GM19395 (cell line): ENCODE measurements around the gene NDUFS6.
"Not testable (repeated sequence)": the region's sequence is repeated elsewhere in the genome, so short reads cannot be mapped to it uniquely, and the experiment has no call there.

Experiments
- ATAC-seq: cut with Tn5 transposase; IDR thresholded peaks from one replicate; pipeline ENCODE4 v1.9.1; 2021; ENCODE audit warnings: mild to moderate bottlenecking, moderate library complexity; ENCODE audit not compliant: unreplicated experiment

NDUFS6 gene

DNA sequence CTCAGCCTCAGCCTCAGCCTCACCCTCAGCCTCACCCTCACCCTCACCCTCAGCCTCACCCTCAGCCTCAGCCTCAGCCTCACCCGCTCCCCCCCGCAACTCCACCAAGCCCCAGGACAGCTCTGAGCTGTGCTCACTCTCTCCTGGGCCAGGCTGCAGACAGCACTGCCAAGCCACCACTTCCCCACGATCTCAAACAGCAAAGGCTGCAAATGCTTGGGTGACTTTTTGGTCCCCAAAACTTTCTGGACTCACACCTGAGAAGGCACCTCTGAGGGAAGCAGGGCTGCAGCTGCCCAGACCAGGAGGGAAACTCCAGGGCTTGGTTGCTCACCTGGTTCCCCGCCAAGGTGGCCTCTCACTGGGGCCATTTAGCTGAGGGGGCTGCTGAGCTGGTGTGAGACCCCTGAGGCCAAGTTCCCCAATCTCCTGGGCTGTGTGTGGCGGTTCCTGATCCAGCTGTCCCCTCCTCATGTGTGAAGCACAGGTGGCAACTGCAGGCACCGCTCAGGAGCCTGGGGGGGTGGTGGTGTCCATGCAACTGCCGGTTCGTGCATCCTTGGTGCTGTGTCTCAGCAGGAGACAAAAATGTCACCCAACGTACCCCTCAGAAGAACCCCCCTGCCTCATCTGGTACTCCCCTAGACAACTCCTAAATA, 19.4 kb upstream of the NDUFS6 start:
- no peak for ATAC-seq

GRCh38 chr5:1782385-1783215, 18.6 kb upstream of the NDUFS6 start:
- ATAC-seq: no peak

GRCh38 chr5:1783216-1783554, 18.0 kb upstream of the NDUFS6 start:
- peak; percentile 86 for ATAC-seq

DNA sequence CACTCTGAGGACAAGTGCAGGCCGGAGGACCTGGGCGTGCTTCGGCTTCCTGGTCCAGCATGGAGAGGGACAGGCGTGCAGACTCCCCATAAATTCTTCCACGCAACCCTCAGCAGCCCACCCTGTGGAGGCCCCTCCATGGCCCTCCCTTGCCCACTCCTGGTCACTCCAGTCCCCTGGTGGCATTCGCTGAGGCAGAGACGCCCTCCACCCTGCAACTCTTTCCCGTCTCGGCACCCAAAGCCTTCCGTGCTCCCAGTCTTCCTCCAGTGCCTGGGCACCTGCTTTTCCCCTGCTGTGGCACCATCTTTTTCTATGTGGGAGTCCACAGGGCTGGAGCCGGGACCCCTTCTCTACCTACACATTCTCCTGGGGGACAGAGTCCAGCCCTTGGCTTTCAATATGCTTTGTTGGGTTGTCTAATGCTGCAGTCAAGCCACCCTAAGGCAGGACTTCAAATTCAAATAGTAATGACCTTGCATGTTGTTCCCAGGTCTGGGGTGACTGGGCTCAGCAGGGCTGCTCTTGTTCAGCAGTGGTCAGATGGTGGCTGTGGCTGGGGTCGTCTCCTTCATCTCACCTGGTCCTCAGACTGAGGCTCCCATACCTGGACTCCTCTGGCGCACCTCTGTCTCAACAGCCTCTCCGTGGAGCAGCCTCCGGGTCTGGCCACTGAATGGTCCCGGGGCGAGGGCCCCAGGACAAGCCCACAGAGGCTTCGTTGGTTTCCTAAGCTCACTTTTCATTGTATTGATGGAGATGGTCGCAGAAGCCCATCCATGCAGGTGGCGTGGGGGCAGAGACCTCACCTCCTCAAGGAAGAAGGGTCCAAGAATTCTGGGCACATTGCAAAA, 16.8 kb upstream of the NDUFS6 start:
- ATAC-seq: no peak

DNA sequence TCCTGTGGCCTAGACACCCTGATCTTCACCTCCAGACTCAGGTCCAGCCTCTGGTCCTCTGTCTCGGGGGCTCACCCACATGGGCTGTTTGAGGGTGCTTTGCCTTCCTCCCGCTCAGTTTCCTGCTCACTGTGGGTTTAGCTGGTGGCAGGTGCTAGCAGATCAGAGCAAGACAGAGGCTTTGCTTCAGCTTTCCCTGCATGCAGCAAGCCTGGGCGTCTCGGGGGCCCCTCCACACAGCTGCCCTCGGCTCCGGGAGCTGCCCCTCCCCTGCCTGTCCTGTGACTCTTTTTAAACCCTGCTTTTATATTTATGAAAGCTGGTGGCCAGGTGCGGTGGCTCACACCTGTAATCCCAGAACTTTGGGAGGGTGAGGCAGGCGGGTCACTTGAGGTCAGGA, 16.1 kb upstream of the NDUFS6 start:
- no peak for ATAC-seq

DNA sequence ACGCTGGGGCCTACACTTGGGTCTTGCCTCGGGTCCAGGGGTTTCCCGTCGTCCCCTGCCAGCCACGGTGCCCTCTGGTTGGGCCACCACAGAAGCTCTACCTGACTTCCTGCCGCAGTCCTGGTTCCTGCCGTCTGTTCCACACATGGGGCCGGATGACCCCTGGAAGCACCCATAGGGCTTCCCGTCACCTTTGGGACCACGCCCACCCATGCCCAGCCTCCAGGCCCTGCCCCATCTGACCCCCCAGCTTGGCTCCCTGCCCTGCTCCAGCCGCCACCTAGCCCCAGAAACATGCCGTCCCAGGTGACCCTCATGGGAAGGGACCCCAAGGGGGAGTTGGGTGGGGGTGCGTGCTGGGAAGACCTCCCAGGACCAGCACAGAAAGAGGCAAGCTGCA, 15.2 kb upstream of the NDUFS6 start:
- ATAC-seq: no peak

- ATAC-seq: no peak
Observed at GRCh38 chr5:1786621-1787471, 14.4 kb upstream of the NDUFS6 start.

- no peak for ATAC-seq
Observed at GRCh38 chr5:1787472-1788047, 13.6 kb upstream of the NDUFS6 start.

GRCh38 chr5:1788200-1788599, 13.0 kb upstream of the NDUFS6 start:
- ATAC-seq: no peak

DNA sequence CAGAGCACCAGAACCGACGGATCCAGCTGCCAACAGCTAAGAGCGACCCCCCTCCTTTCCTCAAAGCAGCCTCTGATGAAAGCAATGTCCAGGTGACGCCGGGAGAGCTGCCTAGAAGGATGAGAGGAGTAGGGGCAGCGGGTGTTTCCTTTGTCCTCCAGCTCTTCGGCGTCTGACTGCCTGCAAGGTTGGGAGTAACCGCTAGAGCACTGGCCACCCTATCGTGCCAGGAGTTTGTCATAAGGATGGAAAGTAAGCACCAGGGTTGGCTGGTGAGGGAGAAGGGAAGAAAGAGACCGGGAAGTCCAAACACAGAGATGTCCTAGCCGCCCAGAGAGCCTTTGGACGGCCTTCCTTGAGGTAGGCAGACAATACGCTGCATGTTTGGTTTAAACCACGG, 12.4 kb upstream of the NDUFS6 start:
- ATAC-seq: no peak

GRCh38 chr5:1789438-1789833, 11.8 kb upstream of the NDUFS6 start:
- ATAC-seq: not testable (repeated sequence)

GRCh38 chr5:1789834-1790471, 11.3 kb upstream of the NDUFS6 start:
- ATAC-seq: no peak

DNA sequence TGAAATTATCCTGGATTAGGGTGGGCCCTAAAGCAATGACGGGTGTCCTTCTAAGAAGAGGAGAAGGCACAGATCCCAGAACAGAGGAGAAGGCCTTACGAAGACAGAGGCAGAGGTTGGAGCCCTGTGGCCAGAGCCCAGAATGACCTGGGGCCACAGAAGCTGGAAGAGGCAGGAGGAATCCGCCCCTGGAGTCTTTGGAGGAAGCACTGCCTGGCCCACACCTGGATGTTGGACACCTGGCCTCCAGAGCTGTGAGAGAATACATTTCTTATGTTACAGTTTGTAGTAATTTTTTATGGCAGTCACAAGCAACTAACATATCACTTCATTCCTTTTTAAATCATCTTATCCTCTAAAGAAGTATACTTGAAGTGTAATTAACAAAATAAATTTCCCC, 10.0 kb upstream of the NDUFS6 start:
- no peak for ATAC-seq

DNA sequence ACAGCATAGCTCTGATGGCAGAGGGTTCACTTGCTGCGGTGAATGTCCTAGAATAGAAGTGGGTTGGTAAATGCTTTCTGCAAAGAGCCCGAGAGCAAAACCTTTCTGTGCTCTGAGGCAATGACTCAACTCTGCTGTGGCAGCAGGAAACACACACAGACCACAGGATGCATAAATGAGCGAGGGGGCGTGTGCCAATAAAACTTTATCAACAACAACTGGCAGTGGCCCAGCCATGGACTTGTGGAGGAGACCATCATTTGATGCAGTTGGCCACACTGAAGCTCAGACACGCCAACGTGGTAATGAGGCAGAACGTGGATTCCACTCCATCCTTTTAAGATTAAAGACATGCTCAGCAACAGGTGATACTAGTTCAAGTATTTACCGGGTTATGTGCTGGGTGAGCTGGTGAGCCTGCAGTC, 8.4 kb upstream of the NDUFS6 start:
- ATAC-seq: peak; percentile 95

DNA sequence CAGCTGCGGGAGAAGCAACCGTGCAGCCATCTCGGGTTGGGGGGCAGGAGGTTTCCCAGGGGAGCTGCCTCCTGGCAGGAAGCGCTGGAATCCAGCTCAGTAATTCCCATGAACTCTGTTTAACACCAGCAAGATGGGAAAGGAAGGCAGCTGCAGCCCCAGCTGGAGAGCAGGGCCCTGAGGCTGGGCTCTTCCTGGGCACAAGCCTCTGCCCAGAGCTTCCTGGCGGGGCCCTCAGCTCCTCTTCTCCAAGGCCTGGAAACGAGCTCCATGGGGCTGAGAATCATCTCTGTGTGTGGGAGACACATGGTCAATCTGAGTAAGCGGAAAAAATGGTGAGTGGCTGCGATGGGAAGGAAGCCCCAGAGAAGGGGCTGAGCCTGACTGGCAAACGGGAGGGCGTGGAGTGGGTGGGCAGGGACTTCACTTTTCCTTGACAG, 7.9 kb upstream of the NDUFS6 start:
- no peak for ATAC-seq

DNA sequence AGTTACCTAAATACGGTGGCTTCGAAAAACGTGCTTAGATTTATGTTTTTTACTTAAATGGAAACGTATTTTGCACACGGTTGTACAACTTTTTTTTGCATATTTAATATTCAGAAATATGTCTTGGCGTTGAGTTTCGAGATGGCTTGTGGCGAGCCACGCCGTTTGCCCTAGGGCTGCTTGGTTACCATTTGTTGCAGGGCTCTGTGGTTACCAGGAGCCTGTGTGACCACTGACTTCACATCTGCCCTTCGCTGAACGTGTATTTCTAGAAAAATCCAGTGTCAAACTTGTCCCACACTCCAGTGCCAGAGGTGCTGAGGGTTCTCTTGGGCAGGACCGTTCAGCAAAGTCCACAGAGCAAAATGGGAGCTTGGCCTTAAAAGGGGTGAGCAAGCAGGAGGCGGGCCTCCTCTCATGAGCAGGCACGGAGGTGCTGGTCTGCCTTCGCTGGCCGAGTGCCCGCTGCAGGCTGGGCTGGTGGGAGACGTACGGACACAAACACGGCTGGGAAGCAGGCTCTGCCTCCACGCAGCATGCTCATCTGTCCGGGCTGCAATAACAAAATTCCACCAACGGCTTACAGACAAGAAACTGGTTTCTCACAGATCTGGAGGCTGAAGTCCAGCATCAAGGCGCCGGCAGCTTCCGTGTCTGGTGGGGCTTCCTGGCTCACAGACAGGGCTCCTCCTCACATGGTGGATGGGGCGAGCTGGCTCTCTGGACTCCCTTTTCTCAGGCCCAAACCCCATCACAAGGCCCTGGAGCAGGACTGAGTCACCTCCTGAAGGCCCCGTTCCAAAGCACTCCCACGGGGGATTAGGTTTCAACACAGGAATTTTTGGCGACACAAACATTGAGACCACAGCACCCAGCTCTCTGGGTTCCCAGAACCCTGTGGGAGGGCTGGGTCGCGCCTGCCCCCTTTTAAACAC, 7.0 kb upstream of the NDUFS6 start:
- no peak for ATAC-seq

DNA sequence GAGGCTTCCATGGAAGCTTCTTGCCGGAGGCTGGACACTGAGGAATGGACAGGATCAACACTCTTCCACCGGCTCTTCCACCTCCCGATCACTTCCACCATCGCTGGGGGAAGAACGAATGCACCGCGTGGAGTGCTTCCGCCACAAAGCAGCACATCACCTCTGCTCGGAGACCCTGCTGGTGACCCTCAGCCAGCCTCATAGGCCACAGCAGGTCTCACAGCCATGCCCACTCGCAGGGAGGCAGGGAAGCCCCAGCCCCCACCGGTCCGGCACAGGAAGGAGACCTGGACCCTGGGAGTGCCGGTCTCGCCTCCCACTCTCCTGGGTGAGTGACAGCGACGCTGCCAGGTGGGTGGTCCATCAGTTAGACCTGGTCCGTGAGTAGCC, 6.3 kb upstream of the NDUFS6 start:
- no peak for ATAC-seq

DNA sequence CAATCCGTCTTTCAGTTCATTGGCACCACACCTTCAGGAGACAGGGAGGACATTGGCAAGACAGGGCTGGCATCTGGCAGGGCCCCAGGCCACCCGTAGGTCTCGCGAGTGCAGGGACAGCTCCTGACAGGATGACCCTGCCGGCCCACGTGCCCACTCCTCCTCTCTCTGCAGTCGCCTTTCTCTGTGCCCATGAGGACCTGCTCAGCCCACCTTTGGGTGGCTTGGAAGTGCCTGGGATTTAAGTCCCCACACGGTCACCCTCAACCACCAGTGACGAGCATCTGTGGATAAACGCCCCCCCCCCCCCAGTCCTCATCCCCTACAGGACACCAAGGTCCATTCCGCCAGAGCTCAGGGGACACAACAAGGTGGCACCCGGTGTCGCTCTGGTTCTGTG, 5.7 kb upstream of the NDUFS6 start:
- ATAC-seq: no peak

DNA sequence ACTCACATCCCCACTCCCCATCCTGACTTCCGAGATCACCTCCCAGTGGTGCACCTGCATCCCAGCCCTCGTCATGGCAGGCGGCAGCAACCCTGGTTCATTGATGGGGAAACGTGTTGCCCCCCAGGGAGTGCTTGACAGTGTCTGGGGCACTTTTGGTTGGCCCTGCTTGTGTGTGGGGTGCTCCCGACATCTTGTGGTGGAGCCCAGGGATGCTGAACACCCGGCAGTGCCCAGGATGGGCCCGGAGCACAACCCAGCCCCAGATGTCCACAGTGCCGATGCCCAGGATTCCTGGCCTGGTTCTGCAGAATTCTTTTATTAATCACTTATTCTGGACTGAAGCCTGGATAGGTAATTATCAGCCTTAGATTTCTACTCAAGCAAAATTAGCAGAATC, 5.3 kb upstream of the NDUFS6 start:
- ATAC-seq: no peak
